Lung (tissue), 12 donors: ENCODE results near the gene CCND3. TPM values are rescaled to one million over a fixed set of nuclear protein-coding genes. Genes with fewer than 3 reads are reported as not detected.

Source experiments
- ATAC-seq: fragments of 200-7000 bp; cut with Tn5 transposase; one replicate; pipeline ENCODE4 v1.9.1; 2020; ENCODE audit warnings: moderate number of reproducible peaks; ENCODE audit not compliant: insufficient read depth, low FRiP score
- DNase-seq, 3 donors: peaks; one replicate each; pipeline ENCODE4 v3.0.0-alpha.2; 2013 to 2017
- H3K27ac ChIP-seq, 2 donors: one replicate each; pipeline ENCODE4 v1.5.1; 2013; ENCODE audit warnings: mild to moderate bottlenecking in 2 of 2, moderate library complexity in 2 of 2, control low read depth in 1 of 2, inconsistent platforms in 1 of 2, low read depth in 1 of 2, low read length in 1 of 2
- H3K27me3 ChIP-seq, 3 donors: one replicate each; pipeline ENCODE4 v1.5.1; 2013; ENCODE audit warnings: low read length in 2 of 3; ENCODE audit not compliant: control insufficient read depth in 3 of 3, insufficient read depth in 3 of 3
- H3K36me3 ChIP-seq, 4 donors: one replicate each; pipeline ENCODE4 v1.5.1; 2013; ENCODE audit warnings: low read length in 4 of 4, mild to moderate bottlenecking in 1 of 4, moderate library complexity in 1 of 4; ENCODE audit not compliant: control insufficient read depth in 4 of 4, insufficient read depth in 4 of 4
- H3K4me1 ChIP-seq, 5 donors: one replicate each; pipeline ENCODE4 v1.5.1; 2013; ENCODE audit warnings: low read length in 5 of 5, mild to moderate bottlenecking in 2 of 5, moderate library complexity in 1 of 5; ENCODE audit not compliant: control insufficient read depth in 5 of 5, insufficient read depth in 5 of 5
- H3K4me3 ChIP-seq: one replicate; pipeline ENCODE4 v1.5.1; 2013; ENCODE audit warnings: mild to moderate bottlenecking, control low read depth, moderate library complexity
- H3K9ac ChIP-seq, 2 donors: one replicate each; pipeline ENCODE4 v1.5.1; 2013; ENCODE audit warnings: low read length in 2 of 2, control low read depth in 1 of 2; ENCODE audit not compliant: insufficient read depth in 1 of 2
- H3K9me3 ChIP-seq, 4 donors: one replicate each; pipeline ENCODE4 v1.5.1; 2013; ENCODE audit warnings: low read length in 3 of 4, mild to moderate bottlenecking in 1 of 4, moderate library complexity in 1 of 4; ENCODE audit not compliant: control insufficient read depth in 4 of 4, insufficient read depth in 3 of 4
- CTCF ChIP-seq: IDR thresholded peaks from 2 replicates; pipeline ENCODE4 v1.5.1; 2012; ENCODE audit warnings: mild to moderate bottlenecking; ENCODE audit errors: control extremely low read depth, extremely low read depth
- WGBS, 2 donors: extraction: QIAGEN DNeasy Blood & Tissue Kit; methylation state at CpG; one replicate each; pipeline ENCODE4 v1.1.7; 2013; 5-methylcytosine and 5-hydroxymethylcytosine counted together
- polyA plus RNA-seq, 2 donors: library from polyadenylated mRNA; stranded (reverse); fragments of 200-250 nt; gene quantifications; one replicate each; pipeline ENCODE4 v1.2.1, GENCODE V29; 2013
- total RNA-seq, 2 donors: library from RNA; depleted of rRNA in 1 of 2; stranded (reverse); fragments of >200 nt in 1 of 2; gene quantifications; one replicate each; pipeline ENCODE4 v1.2.1, GENCODE V29; 2014 to 2021
- donor health status: control.
- donor health status: control.
- donor health status: Bipolar disorder and iron deficiency.
- donor health status: healthy.
- donor health status: DM: yes; HTN: yes; CAD: no.

The CCND3 gene
- total and polyA plus RNA-seq, 4 donors, result 120 to 221 (median 158) TPM

GRCh38 chr6:41976794-41977484 is 35.3 kb upstream of the CCND3 start:
- WGBS, 2 donors, result 64 to 78% methylated on average over 9 of the region's 9 CpGs

GRCh38 chr6:41975276-41975675 is 33.7 kb upstream of the CCND3 start:
- H3K9me3 ChIP-seq, result no peaks in the 10 kb centered on the region
- TF ChIP-seq CTCF, result no peak
- H3K27ac ChIP-seq, result no peak overlapping the region
- DNase-seq (no peak), ATAC-seq (no peak)
- H3K9ac ChIP-seq, result no peak overlapping the region
- H3K4me1 ChIP-seq, result peaks cover 0 to 6% (median 0%) of the 10 kb centered on the region in 5 donors
- no peak overlapping the region for H3K4me3 ChIP-seq
- H3K36me3 ChIP-seq, result peaks cover 0 to 2% (median 0%) of the 10 kb centered on the region in 4 donors
- no peaks in the 10 kb centered on the region for H3K27me3 ChIP-seq
- 91 to 94% methylated on average over 4 of the region's 4 CpGs for WGBS, 2 donors

More at GRCh38 chr6:41976794-41977484, 35.3 kb upstream of the CCND3 start:
- no peaks in the 10 kb centered on the region for H3K9me3 ChIP-seq
- no peak overlapping the region for H3K4me3 ChIP-seq
- no peak overlapping the region for H3K27ac ChIP-seq
- H3K4me1 ChIP-seq, result peaks cover 0 to 3% (median 0%) of the 10 kb centered on the region in 5 donors
- no peak overlapping the region for H3K9ac ChIP-seq
- DNase-seq (no peak), ATAC-seq (no peak)
- H3K27me3 ChIP-seq, result no peaks in the 10 kb centered on the region
- no peak for TF ChIP-seq CTCF
- peaks cover 0 to 2% (median 0%) of the 10 kb centered on the region in 4 donors for H3K36me3 ChIP-seq

- WGBS, 2 donors, result 88 to 91% methylated on average over 5 of the region's 5 CpGs
- H3K4me1 ChIP-seq, result peaks cover 0 to 8% (median 0%) of the 10 kb centered on the region in 5 donors
- peaks cover 0 to 2% (median 0%) of the 10 kb centered on the region in 4 donors for H3K36me3 ChIP-seq
- H3K9ac ChIP-seq, result no peak overlapping the region
- TF ChIP-seq CTCF, result no peak
- H3K27ac ChIP-seq, result no peak overlapping the region
- no peak for ATAC-seq
- no peaks in the 10 kb centered on the region for H3K9me3 ChIP-seq
- no peak for DNase-seq
- no peaks in the 10 kb centered on the region for H3K27me3 ChIP-seq
- no peak overlapping the region for H3K4me3 ChIP-seq
Measured at GRCh38 chr6:41974281-41974825, 32.7 kb upstream of the CCND3 start.
